Endometrium (tissue), 2 donors: ENCODE data around the gene AUTS2.
A peak's percentile ranks its signal among the peaks of the same experiment; 100 is the strongest.

ENCODE experiments used
- FAIRE-seq: peaks from 2 replicates; lab custom pipeline; 2012; peaks lifted over from hg19 to GRCh38; lab: Jason Lieb, UNC
- donor health status: control.
- donor health status: control.

Gene AUTS2

GRCh38 chr7:70132852-70133690 lies 534.8 kb downstream of the AUTS2 start:
- no peak for FAIRE-seq

GRCh38 chr7:70134029-70134770 lies 535.9 kb downstream of the AUTS2 start:
- no peak for FAIRE-seq

GRCh38 chr7:70135656-70136055 lies 537.4 kb downstream of the AUTS2 start:
- no peak for FAIRE-seq

GRCh38 chr7:70137126-70137525 lies 538.9 kb downstream of the AUTS2 start:
- no peak for FAIRE-seq

- no peak for FAIRE-seq
Measured at GRCh38 chr7:70142247-70142932, 544.1 kb downstream of the AUTS2 start.

GRCh38 chr7:70143075-70144044 lies 545.1 kb downstream of the AUTS2 start:
- FAIRE-seq = peak; percentile 91

GRCh38 chr7:70148997-70149396 lies 550.7 kb downstream of the AUTS2 start:
- FAIRE-seq = no peak

- FAIRE-seq = no peak
Measured at GRCh38 chr7:70152313-70152712, 554.0 kb downstream of the AUTS2 start.

GRCh38 chr7:70153933-70154332 lies 555.7 kb downstream of the AUTS2 start:
- FAIRE-seq = no peak

GRCh38 chr7:70154521-70155180 lies 556.4 kb downstream of the AUTS2 start:
- no peak for FAIRE-seq

- no peak for FAIRE-seq
Measured at GRCh38 chr7:70156057-70156456, 557.8 kb downstream of the AUTS2 start.

GRCh38 chr7:70159121-70159520 lies 560.8 kb downstream of the AUTS2 start:
- no peak for FAIRE-seq

GRCh38 chr7:70165477-70166170 lies 567.3 kb downstream of the AUTS2 start:
- no peak for FAIRE-seq

GRCh38 chr7:70171369-70171920 lies 573.2 kb downstream of the AUTS2 start:
- no peak for FAIRE-seq

GRCh38 chr7:70177166-70177565 lies 578.9 kb downstream of the AUTS2 start:
- FAIRE-seq = no peak

GRCh38 chr7:70178211-70178610 lies 579.9 kb downstream of the AUTS2 start:
- no peak for FAIRE-seq

- no peak for FAIRE-seq
Measured at GRCh38 chr7:70178787-70179186, 580.5 kb downstream of the AUTS2 start.

- no peak for FAIRE-seq
Measured at GRCh38 chr7:70182521-70182920, 584.2 kb downstream of the AUTS2 start.

- no peak for FAIRE-seq
Measured at GRCh38 chr7:70183278-70183677, 585.0 kb downstream of the AUTS2 start.
